ENCODE measurements around the gene MAD1L1. TPM values are rescaled to one million over a fixed set of nuclear protein-coding genes. Genes with fewer than 3 reads are reported as not detected.
A peak's percentile ranks its signal among the peaks of the same experiment; 100 is the strongest.

MAD1L1 gene
- polyA plus RNA-seq, 1 experiment, result 32.0 TPM

DNA sequence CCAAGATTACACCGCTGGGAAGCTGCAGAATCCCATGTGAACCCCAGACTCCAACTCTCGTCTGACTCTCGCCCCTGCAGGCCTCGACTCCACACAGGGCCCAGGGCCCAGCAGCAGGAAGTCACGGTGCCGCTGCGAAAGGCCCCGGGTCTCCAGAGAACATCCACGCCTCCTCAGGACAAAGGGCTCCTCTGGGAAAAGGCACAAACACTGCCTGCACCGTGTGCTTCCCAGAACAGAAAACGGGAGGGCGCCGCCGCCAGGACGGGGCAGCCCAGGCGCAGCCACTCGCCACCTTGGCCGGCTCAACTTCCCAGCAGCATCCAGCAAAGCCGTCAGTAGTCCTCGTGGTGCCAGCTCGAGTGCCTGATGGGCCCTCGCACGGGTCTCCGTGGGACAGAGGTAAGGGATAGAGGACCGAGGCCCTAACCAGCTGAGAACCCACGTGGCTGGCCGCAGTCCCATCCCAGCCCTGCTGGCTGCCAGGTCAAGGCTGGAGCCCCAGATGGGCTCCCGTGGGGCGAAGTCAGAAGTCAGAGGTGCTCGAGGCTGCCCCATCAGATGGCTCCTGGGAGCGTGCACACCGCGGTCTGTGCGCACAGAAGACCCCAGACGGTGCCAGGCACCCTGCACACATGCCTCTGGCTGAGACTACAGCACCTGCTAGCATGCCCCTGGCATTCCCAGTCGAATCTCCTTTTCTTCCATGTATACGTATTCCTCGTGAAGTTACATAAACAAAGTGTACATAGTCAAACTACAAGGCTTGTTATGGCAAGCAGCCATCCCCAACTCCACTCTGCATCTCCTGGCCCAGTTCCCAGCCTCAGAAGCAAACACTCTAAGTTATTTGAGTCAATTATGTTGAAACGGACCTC lies 60.2 kb downstream of the MAD1L1 start:
- CTCF ChIA-PET, result interaction anchor here (0.5 to 0.9 kb wide), 2 partner anchors 15 to 23 kb away, joined by 3 read pairs; no protein-coding TSS in a partner anchor
- TF ChIP-seq, protein P1, sequence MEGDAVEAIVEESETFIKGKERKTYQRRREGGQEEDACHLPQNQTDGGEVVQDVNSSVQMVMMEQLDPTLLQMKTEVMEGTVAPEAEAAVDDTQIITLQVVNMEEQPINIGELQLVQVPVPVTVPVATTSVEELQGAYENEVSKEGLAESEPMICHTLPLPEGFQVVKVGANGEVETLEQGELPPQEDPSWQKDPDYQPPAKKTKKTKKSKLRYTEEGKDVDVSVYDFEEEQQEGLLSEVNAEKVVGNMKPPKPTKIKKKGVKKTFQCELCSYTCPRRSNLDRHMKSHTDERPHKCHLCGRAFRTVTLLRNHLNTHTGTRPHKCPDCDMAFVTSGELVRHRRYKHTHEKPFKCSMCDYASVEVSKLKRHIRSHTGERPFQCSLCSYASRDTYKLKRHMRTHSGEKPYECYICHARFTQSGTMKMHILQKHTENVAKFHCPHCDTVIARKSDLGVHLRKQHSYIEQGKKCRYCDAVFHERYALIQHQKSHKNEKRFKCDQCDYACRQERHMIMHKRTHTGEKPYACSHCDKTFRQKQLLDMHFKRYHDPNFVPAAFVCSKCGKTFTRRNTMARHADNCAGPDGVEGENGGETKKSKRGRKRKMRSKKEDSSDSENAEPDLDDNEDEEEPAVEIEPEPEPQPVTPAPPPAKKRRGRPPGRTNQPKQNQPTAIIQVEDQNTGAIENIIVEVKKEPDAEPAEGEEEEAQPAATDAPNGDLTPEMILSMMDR (IDR thresholded peaks at IDR 0.05; ENCODE audit: insufficient read depth, low read depth, low read length), result no peak
- DNase-seq (ENCODE audit: low read depth), result peak; percentile 33
- Histone ChIP-seq H3K4me3 (ENCODE audit: low read depth, low read length) (no peak overlapping the region), H3K27me3 (ENCODE audit: control insufficient read depth, insufficient read depth, low read length) (no peaks in the 10 kb centered on the region), H3K36me3 (ENCODE audit: control insufficient read depth, insufficient read depth, low read length) (peaks cover 3% of the 10 kb centered on the region; the same call in 1 of the 2 replicates)
- POLR2A ChIA-PET, result no interaction called here

DNA sequence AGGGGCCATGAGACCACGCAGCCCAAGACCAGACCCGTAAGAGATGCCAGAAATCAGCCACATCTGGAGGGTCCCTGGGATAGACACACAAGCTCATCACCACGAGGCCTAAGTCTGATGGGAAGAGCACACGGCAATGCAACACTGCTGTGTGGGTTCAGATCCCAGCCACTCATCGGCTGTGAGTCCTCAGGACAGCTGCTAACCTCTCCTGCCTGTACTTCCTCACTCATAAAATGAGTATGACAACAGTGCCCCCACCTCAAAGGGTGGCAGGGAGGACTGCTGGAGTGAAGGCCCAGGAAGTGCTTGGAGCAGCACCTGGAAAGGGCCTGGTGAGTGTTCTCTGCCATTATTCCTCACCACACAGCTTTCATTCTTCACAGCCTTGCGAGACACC lies 60.9 kb downstream of the MAD1L1 start:
- Histone ChIP-seq H3K27me3 (ENCODE audit: control insufficient read depth, insufficient read depth, low read length) (no peaks in the 10 kb centered on the region), H3K36me3 (ENCODE audit: control insufficient read depth, insufficient read depth, low read length) (peaks cover 3% of the 10 kb centered on the region; the same call in 1 of the 2 replicates), H3K4me3 (ENCODE audit: low read depth, low read length) (no peak overlapping the region)
- TF ChIP-seq, protein P1 (IDR thresholded peaks at IDR 0.05; ENCODE audit: insufficient read depth, low read depth, low read length), result no peak
- ChIA-PET POLR2A (no interaction called here), CTCF (interaction anchor here (0.9 kb wide), 1 partner anchor 14 kb away, joined by 3 read pairs; no protein-coding TSS in a partner anchor)
- DNase-seq (ENCODE audit: low read depth), result no peak

DNA sequence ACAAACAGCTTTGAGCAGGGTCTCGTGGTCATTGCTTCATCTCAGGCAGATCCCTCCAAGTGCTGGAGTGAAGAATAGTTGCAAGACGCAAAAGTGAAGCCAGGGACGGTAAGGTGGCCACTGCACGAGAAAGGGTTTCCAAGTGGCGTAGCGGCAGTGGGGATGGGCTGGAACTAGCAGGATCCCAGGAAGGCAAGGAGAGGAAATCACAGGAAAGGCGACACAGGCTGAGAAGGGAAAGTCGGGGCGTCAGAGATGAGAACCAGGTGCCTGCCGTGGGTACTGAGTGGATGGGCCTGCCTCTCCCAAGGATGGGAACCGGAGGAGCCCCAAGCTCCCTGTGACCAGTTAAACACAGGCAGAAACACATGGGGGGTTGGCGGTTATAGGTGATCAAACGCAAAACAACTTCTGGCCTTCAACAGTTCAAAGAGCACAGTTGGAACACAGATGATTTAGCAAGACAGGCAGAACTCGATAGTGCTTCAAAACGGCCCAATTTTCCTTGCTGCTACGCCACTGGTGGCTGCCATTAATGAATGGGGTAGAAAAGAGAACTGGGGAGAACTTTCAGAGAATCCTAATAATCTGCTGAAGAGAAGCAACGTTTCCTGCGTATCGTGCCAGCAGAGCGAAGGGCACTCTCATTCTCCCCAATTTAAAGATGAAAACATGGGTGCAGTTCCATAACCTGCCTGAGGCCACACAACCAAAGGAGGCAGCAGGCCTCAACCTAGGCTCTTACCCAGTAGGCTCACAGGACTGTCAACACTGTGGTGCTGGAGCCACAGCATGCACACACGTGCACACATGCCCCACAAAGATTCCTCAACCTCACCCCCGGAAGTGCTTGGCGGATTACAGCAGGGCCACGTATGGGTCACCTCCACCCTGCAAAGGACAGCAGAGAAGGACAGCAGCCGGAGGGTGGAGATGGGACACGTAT lies 61.9 kb downstream of the MAD1L1 start:
- Histone ChIP-seq H3K4me3 (ENCODE audit: low read depth, low read length) (no peak overlapping the region), H3K36me3 (ENCODE audit: control insufficient read depth, insufficient read depth, low read length) (peaks cover 3% of the 10 kb centered on the region; the same call in 1 of the 2 replicates), H3K27me3 (ENCODE audit: control insufficient read depth, insufficient read depth, low read length) (no peaks in the 10 kb centered on the region)
- CTCF ChIA-PET, result no interaction called here
- no peak for DNase-seq (ENCODE audit: low read depth)
- POLR2A ChIA-PET, result no interaction called here
- TF ChIP-seq, protein P1 (IDR thresholded peaks at IDR 0.05; ENCODE audit: insufficient read depth, low read depth, low read length), result no peak

DNA sequence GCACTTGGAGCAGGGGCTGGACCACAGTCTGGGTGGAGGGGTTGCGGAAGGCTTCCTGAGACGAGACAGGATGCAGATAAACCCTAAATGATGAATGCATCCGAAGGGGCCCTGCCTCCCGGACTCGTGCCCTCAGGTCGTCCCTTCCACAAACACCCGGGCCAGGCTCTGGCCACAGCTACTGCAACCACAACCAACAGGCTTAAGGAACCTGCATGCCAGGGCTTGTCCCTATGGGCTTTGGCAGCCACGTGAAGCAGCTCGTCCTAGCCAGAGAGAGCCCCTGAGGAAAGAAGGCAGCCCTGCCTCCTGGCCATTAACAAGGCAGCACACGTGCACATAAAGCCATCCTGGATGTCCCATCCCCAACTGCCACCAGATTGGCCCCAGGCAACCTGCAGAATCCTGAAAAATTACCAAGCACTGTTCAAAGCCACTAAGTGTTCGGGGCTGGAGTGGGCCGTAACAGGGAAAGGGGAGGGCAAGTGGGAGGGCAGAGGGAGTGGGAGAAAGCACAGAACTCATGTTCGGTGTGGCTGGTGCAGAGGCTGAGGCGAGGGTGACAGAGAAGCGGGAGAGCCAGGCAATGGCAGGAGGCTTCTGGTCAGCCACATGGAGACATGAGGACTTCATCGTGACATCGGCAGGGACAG lies 62.7 kb downstream of the MAD1L1 start:
- Histone ChIP-seq H3K27me3 (ENCODE audit: control insufficient read depth, insufficient read depth, low read length) (no peaks in the 10 kb centered on the region), H3K4me3 (ENCODE audit: low read depth, low read length) (no peak overlapping the region), H3K36me3 (ENCODE audit: control insufficient read depth, insufficient read depth, low read length) (peaks cover 3% of the 10 kb centered on the region; the same call in 1 of the 2 replicates)
- TF ChIP-seq, protein P1 (IDR thresholded peaks at IDR 0.05; ENCODE audit: insufficient read depth, low read depth, low read length), result no peak
- DNase-seq (ENCODE audit: low read depth), result no peak
- ChIA-PET POLR2A (no interaction called here), CTCF (interaction anchor here (0.7 kb wide), 1 partner anchor 65 kb away, joined by 3 read pairs; no protein-coding TSS in a partner anchor)
